Occipital lobe (tissue), 2 donors: ENCODE measurements around the gene KRTAP15-1. TPM values are rescaled to one million over a fixed set of nuclear protein-coding genes. Genes with fewer than 3 reads are reported as not detected.

ENCODE experiments used
- DNase-seq: peaks from one replicate; lab custom pipeline; 2025; lab: John Stamatoyannopoulos, UW
- total RNA-seq: library from RNA; depleted of rRNA; stranded (reverse); fragments of >200 nt; gene quantifications from one replicate; pipeline ENCODE4 v1.2.3, GENCODE V29; 2014

The KRTAP15-1 gene, protein sequence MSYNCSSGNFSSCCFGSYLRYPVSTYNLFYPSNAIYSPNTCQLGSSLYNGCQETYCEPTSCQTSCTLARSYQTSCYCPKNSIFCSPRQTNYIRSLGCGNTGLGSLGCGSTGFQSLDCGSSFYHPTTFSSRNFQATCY
- not detected for total RNA-seq

DNA sequence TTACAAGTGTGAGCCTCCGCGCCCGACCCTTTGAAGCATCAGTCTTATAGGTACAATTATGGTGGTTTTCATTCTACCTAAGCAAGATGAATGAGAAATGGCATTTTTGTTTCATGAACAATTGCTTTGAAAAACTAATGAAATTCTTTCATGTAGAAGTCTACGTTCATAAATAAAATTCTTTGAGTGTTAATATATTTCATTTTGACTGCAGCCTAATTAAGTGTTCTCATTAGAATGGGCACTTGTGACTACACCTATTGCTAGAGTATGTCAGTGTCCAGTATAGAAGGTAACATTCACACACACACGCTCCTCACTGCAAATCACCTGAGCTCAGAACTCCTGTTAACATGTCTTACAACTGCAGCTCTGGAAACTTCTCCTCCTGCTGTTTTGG, at the start of gene KRTAP15-1:
KRTAP15-1 (plus strand) TSS at position 301 of the 400 bp plus-strand sequence; CDS start at position 354, 53 bp downstream.
- no peak for DNase-seq

DNA sequence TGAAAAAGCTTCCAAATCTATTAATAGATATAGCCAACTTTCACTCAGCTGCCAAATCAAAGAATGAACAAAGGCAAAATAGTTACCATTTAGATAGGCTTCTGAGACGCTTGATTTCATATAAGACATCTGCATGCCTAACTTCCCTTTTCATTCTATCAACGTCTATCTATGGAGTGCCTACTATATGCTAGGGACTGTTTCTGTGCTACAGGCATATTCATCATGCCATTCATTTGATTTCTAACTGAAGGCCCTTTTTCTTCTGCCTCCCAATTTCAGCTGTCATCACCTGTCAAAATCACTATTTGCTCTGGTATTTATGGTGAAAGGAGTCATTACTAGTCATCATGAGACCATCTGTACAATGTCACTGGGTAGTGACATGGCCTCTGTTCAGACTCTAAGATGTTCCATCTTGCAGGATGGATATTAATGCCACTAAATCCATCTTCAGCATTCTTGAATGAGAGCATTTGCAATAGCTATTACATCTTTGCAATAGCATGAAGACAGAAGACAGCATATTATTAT, 48.5 kb upstream of the KRTAP15-1 start:
- no peak for DNase-seq

DNA sequence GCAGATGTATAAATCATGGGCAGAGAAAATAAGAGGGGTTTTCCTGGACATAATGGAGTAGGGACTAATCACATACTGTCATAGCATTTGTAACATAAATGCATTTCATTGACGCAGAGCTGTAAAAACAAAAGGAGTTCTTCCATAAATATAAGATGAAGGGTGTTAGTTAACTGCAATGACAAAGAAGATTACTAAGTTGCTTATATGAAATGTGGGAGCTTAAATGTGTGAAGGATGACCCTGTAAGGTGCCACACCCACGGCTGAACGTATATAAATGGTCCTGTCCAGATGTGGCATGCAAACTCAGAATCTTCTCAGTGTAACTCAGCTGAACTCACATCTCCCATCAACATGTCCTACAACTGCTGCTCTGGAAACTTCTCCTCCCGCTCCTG, 44.3 kb upstream of the KRTAP15-1 start, which contains the start of gene KRTAP13-1:
KRTAP13-1 (plus strand) TSS at position 301 of the 400 bp plus-strand sequence; CDS start at position 357, 56 bp downstream.
- no peak for DNase-seq

DNA sequence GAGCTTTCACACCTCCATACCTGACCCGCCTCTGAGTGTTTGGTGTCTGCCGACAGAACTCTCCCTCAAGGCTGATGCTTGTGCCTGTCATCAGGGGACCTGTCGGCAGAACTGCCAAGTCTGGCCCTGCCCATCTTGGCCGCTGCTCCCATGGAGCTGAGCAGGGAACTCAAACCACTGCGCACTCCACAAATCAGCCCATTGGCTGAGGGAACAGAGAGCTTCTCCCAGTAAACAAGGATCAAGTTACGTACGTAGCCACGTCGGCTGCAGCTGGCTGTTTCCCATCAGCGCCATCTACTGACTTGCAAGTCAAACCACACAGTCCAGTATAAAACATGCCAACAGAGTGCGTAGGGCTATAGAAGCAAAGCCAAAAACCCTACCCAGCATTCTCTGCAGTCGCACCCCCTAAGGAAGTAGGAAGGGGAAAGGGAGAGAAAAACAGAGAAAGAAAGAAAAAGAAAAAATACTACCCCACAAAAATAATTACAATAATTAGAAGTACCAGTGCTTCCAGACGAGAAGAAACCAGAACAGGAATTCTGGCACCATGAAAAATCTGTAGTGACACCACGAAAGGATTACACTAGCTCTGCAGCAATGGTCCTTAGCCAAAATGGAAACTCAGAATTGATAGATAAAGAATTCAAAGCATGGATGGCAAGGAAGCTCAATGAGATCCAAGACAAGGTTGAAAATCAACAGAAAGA, 31.1 kb upstream of the KRTAP15-1 start:
- no peak for DNase-seq

DNA sequence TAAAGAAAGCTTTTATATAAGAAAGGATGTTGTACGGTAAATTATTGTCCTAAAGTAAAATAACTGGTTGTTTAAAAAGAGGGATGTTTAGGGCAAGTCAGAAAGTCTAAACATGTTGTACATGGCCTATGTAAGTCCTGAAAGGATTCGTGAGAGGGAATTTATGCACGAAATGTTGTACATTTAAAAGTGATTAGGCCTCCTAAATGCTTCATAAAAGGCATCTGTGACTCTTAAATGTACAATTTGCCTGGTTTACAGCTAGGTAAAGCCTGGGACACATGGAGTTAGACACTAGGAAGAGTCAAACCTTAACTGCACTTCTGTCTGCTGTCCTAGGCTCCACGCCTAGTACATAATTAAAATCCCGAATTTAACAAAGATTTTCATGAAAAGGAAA, 24.1 kb upstream of the KRTAP15-1 start:
- DNase-seq: no peak

DNA sequence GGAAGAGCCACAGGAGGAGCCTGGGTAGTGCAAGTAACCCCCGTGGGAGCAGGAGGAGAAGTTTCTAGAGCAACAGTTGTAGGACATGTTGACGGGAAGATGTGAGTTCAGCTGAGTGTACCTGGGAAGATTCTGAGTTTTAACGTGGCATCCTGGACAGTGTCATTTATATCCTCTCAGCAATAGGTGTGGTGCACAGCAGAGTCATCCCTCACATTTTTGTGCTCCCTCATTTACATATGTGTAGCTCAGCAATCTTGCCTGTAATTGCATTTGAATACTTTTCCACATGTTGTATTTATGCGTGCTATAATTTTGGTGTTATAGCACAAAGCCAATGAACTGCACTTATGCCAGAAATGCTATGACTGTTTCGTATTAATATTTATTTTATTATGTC, 14.2 kb upstream of the KRTAP15-1 start, which contains the start of gene KRTAP13-3:
KRTAP13-3 (minus strand) TSS at position 101 of the 400 bp plus-strand sequence; CDS start at position 87, 14 bp downstream.
- no peak for DNase-seq

DNA sequence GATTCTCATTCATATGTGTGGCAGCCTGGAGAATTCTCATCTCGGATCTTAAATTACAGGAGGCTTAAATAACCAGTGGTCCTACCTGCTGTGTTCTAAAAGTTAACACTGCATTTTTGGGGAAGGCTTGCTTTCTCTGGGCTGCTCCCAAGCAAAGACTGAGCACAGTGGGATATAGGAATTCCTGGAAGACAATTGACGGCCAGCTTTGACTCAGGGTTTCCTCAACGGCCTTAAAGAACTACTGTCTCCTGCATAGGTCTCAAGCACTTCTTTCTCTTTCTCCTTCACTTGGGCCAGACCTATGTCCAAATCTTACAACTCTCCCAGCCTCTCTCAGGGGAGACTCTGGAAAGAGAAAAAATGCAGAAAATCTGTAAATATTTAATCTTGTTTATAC, 13.3 kb upstream of the KRTAP15-1 start:
- DNase-seq: no peak

DNA sequence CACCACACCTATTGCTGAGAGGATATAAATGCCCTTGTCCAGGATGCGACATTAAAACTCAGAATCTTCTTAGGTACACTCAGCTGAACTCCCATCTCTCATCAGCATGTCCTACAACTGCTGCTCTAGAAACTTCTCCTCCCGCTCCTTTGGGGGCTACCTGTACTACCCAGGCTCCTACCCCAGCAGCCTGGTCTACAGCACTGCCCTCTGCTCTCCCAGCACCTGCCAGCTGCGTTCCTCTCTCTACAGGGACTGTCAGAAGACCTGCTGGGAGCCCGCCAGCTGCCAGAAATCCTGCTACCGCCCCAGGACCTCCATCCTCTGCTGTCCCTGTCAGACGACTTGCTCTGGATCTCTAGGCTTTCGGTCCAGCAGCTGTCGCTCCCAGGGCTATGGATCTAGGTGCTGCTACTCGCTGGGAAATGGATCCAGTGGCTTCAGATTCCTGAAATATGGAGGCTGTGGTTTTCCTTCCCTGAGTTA, 9.9 kb upstream of the KRTAP15-1 start, which contains the start of gene KRTAP13-4:
KRTAP13-4 (plus strand) TSS at position 51 of the 486 bp plus-strand sequence; CDS start at position 107, 56 bp downstream.
- DNase-seq: no peak

DNA sequence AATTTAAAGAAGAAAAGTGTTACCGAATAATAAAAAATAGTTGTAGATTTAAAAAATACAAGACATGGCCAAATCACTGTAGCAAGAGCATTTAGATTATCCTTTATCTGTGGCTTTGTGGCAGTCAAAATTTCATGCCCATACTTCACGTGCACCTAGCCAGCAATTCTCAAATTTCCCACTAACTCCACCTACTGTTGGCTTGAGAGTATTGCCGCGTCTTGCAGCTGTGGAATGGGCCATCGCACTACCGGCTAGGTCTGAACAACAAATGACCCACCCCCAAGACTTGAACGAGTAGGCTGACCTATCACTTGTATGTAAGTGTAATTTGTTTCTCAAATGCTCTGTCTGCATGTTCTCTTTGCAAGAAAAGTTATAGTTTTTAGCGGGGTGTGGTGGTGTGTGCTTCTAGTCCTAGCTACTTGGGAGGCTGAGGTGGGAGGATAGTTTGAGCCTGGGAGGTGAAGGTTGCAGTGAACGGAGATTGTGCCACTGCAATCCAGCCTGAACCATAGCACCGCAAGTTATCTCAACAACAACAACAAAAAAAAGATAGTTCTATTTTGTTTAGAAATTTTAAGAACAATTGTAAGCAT, 5.9 kb upstream of the KRTAP15-1 start:
- DNase-seq: no peak

DNA sequence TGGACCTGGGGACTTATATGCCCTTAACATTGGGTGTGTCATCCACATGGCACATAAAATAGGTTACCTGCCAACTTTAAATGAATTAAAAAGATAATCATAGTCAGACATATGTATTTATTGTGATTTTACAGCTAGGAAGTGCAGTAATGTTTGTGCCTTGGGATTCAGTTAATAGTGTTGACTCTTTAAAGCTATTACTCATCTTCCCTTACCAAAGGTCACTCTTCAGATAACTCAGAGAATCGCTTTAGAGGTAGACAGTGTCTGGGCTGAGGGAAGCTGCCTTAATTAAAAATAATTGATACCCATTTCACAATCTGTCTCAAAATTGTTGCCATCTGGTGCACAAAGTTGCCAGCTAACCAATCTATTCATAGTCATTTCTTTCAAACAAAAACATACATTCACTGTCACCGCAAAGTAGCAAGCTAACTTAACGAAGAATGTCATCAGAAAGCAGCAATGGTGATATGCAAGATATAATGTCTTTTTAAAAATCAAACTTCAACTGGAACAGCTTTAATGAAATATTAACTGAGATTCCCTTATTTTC, 3.0 kb upstream of the KRTAP15-1 start:
- no peak for DNase-seq

DNA sequence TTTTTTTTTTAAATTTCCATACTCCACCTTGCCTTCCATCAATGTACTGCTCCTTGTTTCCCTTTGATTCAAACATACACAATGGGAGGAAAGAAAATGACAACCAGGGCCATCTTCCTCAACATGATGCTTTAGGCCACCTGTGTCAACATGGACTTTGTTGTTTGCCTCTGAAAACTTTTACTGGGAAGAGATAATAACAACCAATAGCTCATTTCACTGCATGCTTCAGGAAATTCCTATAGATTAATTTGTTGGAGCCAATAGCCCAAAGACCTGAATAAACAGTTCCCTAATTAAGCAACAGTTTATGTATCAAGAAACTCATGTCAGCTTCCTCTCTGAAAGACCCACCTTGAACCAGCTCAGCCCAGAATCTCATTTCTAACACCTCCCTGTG, 3.2 kb downstream of the KRTAP15-1 start:
- no peak for DNase-seq

DNA sequence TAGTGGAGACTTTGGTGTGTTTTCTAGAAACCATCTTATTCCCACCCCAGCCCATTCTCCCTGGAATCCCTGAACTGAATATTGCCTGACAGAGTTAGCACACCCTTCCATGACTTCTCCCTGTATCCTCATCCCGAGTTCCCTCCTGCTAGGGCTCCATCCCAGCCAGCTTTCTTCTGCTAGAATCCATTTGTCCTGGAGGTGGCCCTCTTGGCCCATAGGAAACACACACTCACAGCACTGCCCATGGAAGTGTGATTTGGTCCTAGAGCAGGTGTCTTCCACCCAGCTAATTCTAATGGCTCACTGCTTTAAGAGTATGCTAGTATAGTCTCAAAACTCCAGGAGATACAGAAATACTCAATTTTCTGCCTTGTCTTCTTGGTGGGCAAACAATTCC, 4.1 kb downstream of the KRTAP15-1 start:
- DNase-seq: no peak

DNA sequence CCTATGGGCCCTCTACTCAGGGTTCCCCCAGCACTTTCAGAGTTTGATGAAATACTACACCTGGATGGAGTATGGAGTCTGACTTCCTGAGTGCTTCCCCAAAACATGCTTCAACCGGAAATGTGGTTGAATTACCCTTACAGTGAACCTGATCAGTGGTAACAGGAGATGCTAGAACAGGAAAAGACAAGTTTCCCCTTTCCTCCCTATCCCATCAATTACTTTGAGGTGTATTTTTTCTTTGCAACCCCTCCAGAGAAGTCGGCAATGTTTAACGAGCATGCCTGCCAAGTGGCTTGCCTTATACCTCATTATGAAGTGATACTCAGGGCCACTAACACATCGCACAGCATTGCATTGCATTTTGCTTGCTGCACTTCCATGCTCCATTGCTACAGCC, 7.0 kb downstream of the KRTAP15-1 start:
- DNase-seq: no peak

DNA sequence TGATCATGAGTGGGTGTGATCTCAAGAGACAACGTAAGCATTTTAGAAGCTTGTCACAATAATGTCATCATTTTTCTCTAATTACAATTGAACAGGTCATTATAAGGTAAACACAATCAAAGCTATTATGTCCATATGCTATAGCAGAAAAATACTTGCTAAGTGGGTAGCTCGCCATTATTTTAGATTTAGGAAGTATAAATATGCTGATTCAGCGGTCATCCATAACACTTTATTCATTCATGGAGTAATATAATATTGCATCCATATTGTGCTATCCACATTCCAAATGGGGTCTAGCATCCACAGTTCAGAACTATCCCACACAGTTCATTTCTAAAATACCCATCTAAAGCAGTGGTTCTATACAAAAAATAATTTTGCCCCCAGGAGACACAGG, 8.4 kb downstream of the KRTAP15-1 start:
- no peak for DNase-seq

DNA sequence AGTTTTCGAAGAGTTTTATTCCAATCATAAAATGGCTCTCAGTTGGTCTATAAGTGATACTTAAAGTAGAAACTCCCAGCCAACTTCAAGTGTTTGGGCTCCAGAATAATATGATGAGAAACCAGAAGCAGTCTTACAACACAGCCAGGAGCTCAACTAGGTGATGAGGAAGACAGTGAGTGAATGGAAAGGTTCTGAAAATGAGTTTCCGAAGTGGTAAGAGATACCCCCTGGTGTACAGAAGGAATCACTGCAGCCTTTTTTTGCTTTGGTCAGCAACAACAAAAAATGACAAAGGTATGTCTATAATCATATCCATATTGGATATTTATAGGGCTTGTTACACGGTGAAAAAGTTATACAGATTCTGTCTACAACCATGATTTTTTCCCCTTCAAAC, 23.6 kb downstream of the KRTAP15-1 start:
- DNase-seq: no peak

DNA sequence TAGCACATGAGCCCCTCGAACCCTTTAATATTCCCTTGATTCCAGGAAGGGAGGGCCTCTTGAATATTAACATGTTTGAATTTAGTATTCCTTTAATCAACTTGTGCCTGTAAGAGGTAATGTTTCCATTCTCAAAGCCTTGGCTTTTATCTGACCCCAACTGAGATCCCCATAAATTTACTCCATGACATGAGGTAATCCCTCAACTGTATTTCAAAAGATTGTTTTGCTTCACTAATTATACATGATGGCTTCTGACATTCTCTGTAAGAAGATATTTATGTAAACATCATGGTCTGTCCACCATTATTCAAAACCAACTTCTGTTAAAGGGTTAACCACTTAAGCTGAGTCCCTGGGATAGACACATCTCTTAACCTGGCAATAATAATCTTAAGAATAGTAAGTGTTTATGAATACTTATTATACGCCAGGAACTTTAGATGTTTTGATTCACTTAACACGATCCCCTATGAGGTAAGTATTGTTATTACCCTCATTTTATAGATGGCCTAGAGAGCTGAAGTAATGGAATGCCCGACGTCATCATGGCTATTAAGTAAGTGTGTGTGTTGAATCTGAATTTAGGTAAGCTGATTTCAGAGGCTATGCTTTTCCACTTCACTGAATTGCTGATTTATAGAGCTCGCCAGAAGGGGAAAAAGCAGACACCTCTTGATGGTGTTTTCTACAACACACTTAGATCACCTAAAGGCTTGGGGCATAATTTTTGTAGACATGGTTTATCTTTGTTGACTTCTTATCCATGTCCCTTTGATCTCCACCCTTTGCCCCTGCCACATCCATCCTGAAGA, 29.0 kb downstream of the KRTAP15-1 start:
- DNase-seq: no peak

DNA sequence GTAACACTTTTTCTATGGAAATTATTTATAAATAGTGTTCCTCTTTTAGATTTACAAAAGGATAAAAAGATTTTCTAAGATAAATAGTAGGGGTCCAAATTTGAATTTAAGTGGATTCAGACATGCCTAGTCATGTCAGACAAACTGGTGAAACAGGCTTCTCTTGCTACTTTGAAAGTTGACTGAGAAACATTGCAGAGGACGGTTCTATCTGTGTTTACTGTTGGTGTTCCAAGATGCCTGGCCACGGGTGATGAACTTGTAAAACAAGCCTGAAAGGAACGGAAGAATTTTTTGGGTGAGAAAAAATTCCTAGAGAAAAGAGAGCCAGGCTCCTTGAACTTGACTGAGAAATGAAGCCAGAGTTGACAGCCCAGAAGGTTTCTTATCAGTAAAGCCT, 37.9 kb downstream of the KRTAP15-1 start:
- DNase-seq: no peak

DNA sequence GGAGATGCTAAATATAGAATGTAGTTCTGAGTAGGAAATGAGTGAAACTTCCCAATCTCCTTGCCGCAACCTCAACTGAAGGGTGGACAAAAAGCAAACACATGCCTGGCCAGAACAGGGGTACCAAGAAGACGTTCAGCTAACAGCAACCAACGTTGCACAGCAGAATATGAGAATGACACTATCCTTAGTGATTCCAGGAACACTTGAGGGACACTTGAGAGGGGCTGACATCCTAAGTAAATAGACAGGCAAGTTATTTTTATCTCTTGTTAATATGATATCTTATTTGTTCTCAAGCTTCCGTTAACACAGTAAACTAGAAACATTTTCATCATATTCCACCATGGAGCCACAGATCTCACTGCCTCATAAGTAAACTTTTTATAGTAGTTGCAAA, 39.2 kb downstream of the KRTAP15-1 start:
- DNase-seq: no peak

DNA sequence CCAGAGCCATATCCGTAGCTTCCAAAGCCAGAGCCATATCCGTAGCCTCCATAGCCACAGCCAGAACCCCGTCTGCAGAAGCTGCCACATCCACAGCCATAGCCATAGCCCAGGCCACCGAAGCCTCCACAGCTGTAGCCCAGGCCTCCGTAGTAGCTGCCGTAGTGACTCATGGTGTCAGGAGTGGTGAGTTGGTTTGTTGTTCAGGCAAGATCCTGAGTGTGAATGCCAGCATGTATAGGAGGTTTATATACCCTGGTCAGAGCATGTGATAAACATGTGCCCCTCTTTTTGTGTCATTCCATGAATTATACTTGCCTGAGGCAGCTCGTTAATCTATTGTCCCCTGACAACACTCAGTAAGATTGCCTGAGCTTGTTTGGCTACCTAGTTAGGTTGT, 40.1 kb downstream of the KRTAP15-1 start, which contains the start of gene KRTAP19-1:
KRTAP19-1 (minus strand) TSS at position 223 of the 400 bp plus-strand sequence; CDS start at position 173, 50 bp downstream.
- DNase-seq: no peak

DNA sequence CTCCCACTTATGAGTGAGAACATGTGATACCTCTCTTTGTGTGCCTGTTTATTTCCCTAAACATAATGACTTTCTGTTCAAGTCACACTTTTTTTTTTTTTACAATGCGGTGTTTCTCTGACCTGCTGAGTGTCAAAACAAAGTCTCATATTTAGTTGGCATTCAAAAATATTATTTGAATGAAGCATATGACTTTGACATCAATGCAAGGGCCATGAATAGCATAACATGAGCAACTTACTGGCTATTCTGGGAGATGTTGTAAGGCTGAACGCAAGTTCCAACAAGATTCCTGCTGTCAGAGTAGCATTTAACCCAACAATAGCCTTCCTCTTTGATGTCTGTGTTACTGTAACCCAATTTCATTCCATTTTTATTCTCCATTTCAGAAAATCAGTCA, 42.1 kb downstream of the KRTAP15-1 start:
- no peak for DNase-seq

DNA sequence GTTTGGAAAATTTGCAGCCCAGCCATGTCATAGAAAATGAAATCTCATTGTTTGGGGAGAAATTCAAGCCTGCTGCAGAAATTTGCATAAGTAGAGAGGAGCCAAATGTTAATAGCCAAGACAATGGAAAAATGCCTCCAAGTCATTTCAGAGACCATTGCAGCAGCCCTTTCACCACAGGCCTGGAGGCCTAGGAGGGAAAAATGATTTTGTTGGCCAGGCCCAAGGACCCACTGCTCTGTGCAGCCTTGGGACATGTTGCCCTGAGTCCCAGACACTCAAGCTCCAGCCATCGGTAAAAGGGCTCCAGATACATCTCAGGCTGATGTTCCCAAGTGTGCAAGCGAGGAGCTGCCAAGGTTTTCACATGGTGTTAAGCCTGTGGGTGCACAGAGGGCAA, 46.1 kb downstream of the KRTAP15-1 start:
- DNase-seq: no peak
